EH (cell line): ENCODE data around the gene CLEC16A.

Source experiments
- DNase-seq: peaks from one replicate; pipeline ENCODE4 v3.0.0-alpha.2; 2015; ENCODE audit warnings: low read depth

Gene CLEC16A

DNA sequence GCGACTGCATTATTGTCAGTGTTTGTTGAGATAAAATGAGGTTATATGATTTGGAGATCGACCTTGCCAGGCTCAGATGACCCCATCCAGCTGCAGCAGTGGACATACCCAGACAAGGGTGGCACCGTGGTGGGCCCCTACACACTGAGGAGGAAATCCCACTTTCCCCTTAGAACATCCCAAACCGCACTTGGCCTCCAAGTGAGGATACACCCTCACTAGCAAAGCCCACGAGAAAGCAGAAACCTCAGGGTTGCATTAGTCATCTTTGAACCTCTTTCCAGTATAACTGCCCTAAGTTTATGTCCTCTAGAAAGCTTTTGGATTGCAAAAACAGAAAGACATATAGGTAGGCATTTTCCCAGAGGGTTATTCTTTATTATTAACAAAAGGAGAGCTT, 101.5 kb downstream of the CLEC16A start:
- peak; percentile 55 for DNase-seq

DNA sequence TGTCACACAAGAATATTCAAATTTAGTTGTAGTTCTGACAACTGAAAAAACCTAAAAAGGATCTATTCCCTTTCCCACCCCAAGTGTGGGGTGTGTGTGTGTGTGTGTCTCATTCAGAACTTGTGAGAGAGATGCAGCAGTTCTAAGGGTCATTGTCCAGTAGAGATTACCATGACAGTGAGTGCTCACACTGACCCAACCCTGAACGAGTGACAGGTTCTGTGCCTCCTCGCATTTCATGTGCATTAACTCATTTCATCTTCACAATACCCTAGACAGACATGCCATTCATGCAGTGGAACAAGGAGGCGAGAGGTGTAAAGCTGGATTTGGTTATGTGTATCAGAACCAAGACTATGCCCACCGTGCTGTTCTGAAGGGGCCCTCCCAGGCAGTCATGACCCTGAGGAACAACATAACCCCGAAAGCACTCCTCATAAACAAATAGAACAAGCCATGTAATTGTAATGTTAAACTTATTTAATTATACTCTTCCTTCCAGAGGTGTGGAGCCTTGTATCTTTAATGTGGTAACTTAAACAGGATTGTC, 102.1 kb downstream of the CLEC16A start:
- no peak for DNase-seq

DNA sequence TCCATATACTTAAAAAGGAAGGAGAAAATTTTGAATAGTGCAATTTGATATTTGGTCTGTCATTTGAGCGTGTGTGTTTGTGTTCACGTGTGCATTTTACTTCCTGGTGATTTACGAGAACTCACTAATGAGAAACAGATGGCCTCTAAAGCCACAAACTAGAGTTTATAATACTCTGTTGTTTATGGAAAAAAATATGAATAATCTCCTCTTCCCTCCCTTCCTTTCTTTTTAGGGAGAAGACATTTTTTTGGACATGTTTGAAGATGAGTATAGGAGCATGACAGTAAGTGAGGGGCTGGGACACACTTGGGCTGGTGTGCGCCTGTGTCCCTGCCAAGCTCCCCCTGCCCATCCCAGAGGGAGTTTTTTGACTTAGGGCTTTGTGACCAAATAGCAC, 102.7 kb downstream of the CLEC16A start:
- peak; percentile 89 for DNase-seq

DNA sequence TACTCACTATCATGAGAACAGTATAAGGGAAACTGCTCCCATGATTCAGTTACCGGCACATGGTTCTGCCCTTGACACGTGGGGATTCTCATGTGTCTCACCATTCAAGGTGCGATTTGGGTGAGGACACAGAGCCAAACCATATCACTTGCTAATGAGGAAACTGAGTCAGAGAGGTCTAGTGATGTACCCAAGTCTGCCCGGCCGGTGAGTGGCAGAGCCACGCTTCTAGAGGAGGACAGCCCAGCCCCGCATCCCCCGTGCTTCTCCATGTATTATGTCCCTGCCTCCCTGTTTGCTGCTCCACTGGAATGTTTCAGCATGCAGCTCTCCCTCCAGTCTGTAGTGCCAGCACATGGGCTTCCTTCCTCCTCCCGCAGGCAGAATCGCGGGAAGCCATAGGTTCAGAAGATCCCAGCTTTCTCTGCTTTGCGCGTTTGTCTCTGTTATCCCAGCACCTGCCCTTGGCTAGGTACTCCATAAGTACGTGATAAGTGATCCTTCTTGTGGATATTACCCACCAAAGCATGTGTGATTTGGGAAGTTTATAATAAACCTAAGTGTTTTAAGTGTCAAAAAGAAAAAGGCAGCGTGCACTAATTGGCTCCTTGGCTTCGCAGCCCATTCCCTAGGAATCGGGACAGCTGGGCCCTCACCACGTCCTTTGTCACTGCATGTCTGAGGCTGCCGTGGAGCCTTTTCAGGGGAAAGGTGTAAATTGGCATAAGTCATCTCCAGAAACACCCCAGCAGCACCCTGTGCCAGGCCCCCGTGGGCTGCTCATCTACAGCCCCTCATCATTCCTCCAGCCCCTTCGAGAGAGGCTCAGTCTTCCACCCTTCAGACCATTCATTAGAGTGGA, 103.8 kb downstream of the CLEC16A start:
- DNase-seq: no peak

DNA sequence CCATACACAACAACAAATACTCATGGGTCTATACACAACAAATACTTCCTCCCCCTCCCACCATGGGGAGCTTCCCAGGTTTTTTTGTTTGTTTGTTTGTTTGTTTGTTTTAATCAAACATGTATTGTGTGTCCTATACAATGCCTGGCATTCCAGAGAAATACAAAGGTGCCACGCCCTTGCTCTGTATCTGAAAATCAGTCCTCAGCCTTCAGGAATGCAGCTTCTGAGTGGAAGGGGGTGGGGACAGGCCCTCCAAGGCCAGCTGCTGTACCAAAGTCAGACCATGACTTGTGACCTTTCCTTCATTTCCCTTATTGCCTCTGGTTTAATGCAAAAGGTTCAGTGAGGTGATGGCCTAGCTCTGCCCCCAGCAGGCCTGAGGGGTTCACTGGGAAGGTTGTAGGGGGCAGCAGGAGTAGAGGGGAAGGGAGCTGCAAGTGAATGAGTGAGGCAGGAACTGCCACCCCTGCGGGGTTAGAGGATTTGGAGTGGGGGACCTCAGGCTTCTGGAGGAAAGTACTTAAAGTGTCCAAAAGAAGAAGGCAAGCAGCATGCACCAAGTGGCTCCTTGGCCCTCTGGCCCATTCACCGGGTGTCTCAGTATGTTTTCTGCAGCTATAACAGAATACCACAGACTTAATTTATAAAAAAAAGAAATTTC, 105.2 kb downstream of the CLEC16A start:
- DNase-seq: peak; percentile 48

DNA sequence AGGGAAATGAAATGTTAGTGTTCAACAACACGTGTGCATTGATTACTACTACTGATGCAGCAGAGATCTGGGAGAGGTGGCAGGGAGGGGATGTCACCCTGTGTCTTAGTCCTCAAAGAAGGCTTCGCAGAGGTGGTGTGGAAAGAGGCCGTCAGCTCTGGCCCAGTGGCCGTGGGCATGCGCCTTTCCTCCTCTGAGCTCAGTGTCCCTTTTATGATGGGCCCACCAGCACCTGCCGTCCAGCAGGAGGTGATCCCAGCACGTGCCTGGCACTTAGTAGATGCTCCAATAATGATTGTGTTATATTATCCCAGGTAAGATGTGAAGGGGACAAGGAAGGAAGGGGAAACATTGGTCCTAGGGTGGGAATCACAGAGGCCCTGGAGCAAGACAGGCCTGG, 106.2 kb downstream of the CLEC16A start:
- DNase-seq: no peak

DNA sequence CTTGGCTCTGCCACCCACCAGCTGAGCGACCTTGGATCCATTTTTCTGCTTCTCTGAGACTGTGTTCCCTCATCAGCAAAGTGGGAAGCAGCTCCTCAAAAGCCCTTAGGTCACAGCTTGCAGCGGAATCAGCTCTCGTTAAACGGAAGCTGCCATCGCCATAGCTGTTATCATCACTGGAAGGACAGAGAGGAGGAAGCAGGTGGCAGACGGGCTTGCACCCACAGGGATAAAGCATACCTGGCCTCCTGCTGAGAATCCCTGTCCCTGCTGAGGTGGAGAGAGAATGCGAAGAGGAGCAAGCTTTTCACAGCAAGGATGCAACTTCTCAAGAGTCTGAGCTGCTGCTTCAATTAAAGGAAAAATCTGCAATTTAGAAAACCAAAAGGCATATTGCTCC, 106.6 kb downstream of the CLEC16A start:
- DNase-seq: no peak

DNA sequence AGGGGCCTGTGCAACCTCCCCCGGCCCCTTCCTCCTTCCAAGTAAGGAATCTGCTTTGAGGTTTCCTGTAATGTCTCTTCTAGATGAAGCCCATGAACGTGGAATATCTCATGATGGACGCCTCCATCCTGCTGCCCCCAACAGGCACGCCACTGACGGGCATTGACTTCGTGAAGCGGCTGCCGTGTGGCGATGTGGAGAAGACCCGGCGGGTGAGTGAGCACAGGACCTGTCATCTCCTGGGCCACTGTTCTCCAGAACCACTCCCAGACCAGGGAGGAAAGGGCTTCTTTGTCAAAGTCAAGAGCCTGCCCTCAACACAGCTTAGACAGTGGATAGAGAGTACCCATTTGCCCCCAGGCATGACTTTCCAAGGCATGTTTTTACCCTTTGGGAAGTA, 107.1 kb downstream of the CLEC16A start:
- no peak for DNase-seq

DNA sequence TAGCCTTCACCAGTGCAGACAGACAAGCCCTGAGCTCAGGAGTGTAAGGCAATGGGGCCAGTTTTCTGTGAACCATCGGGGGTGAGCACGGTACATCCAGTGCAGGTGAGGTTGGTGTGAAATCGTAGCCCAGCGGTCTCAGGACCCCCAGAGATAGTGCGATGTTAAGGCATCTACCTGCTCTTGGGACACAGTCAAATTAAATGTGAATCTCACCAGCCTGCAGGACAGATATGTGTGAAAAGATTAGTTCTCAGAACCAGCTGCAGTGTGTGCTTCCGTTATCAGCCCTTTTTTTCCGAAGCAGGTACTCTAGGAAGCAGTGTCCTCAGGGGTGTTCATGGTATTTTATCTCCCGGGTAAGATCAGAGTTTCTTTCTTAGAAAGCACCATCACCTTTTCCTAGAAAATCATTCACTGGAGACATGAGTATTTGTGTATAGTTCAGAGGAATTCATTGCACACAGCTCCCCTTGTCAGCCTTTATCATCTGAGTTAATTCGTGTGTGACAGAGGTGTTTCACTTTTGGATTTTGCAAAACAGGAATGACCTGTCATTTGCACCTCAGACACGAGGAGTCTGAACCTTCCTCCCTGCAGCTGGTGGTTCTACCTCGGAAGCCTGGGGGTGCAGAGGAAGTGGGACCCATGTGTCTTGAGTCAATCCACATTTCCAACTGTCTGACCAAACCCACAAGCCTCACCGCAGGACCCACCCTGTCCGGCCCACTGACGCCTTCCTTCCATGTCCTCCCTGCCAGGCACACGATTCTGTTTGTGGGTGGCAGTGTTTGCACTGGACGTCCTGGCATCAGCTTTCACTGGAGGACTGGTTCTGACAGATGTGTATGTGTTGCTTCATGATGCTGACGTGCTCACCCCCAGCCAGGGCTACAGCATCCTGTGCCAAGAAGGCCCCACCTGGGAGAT, 107.8 kb downstream of the CLEC16A start:
- DNase-seq: no peak

DNA sequence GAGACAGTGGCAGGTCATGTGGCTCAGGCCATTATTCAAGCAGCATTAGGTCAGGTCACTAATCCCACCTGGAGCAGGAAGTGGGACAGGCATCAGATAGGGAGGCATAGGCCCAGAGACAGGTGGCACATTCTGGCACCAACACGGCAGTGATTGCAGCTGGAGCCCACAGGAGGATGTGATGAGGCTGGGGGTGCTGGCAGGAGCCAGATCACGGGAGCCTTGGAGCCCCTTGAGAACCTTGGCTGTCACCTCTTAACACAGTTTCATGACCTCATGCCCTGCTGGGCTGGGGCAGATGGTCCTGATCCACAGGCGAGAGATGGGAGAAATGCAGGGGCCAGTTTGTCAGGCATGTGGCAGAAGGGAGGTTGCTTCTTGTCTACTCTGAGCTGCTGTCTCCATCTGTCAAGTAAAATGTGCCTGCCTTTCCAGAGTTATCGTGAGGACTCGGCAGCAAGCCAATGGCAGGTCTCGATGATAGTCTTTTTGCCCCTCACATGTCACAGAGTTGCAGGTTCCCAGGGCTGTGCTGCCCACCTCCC, 109.6 kb downstream of the CLEC16A start:
- DNase-seq: no peak

DNA sequence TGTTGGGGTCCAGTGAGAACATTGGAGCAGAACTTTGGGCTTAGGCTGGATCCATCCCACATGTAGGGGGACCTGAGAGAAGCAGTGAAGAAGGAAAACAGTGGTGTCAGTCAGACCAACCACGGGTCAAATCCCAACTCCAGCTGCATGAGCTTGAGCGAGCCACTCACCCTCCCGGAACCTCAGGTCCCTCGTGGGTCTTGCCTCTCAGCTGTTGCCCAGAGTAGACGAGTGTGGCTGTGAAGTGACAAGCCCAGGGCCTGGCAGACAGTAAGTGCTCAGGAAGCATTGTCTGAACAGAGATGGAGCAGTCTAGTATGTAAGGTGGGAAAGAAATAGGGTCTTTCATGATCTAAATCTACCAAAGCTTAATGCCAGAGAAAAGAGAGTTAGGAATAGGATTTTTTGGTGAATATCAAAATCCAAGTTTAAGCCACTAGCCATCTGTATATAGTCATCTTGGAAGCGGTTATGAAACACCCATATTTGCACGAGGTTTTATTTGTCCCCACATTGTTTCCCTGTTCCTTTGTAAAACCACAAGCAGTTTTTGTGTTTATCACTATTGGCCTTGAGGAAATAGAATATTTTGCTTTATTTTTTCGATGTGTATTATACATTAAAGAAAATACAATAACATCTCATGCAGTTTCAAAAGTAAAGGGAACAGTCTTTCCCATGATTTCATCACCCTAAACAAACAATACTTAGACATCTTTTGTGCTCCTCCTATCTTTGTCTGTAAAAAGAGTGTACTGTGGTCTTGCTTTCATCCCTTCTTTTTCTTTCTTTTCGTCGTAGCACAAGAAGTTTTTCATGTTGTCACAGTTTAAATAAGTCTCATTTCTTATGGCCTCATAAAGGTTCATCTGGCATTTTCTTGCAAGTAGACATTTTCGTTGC, 112.0 kb downstream of the CLEC16A start:
- DNase-seq: peak; percentile 43

DNA sequence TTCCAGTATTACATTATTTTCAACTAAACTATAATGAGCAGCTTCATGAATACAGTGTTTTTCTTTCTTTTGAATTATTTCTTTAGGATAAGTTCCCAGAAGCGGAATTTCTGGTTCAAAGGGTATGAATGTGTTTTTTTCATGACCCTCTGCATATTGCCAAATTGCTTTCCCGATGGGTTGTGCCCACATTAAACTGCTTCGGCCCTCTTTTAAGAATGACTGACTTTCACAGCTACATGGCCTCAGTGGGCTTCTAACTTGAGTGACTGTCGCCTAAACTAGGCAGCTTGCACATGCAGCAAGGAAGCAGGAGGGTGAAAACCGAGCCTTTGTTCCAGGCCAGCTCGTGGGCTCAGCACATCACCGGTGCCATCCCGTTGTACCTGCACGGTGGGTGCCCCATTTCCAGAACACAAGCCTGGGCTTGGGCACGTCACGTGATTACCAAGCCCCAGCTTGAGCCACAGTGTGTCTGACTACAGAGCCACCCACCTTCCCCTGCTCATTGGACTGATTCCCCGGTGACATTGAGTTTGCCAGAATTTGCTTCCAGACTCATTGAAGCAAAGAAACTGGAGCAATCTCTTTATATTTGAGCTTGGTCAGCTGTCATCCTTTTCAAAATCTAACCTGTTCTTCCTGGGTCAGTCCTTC, 112.8 kb downstream of the CLEC16A start:
- DNase-seq: no peak

DNA sequence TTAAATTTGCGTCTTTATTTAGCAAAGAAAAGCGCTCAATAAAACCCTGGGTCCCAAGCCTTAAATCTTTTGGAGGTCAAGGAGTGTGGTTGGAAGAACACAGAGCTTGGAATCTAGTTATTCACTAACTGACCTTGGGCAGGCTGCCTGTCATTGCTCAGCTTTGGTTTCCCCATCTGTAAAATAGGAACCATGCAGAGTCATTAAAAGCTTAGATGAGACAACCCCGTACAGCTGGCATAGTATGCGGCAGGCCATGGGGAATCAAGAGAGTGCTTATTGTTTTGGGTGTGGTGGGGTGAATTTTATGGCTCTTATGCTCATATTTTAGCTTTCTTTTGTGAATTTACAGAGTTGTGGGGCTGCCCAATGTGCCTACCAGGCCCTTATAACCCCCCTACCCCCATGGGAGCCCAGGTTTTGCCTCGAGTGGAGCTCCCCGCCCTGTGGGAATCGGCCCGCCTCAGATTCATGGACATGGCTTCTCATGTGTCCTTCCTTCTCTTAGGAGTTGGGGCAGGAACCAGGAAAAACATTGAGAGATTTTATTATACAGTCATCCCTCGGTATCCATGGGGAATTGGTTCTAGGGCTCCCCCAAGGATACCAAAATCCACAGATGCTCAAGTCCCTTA, 113.5 kb downstream of the CLEC16A start:
- DNase-seq: no peak

DNA sequence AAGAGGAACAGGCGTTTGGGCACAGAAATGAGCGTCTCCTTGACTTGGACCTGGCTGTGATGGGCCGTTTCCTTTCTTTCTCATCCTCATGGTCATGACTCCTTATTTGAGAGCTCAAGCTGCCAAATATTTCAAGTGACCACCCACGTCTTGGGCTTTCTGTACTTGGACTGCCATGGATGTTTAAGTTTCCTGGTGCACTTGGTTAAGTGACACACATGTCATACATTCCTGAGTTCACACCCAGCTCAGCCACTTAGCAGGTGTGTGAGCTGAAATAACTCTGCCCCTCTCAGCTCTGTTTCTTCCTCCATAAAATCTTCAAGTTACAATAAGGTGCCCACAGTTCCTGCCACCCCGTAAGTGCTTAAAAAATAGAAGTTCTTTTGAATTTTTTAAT, 114.5 kb downstream of the CLEC16A start:
- no peak for DNase-seq

DNA sequence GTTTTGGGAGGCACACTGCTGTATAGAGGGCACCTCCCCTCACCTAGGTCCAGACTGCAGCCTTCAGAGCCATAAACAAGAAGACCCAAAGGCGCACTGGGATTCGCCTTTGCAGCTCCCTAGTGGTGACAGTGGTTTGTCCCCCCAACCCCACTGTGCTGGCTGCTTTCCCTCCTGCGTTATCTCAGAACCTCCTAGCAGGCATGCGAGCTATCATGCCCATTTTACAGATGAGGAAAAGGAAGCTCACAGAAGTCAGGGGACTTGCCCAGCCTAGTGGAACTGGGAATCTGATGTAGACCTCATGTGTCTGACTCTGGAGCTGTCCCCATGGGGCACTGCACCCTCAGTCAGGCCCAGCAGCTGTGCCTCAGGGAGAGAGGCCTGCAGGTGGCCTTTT, 115.2 kb downstream of the CLEC16A start:
- DNase-seq: no peak

DNA sequence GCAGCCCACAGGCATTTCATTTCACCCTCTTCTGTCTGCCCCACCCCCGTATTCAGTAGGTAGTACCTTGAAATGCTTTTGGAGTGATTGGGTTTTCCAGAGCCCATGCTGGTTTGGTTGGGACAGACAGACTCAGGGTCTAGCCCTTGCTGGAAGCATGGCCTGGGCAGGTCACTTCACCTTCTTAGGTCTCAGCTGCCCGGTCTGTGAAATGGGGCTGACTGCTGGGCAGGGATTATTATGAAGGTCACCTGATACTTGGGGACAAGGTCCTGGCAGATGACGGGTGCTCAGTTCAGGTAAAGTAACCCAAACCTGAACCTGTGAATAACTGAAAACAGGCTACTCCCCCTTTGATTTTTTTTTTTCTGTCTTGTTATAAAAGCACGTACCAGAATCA, 116.0 kb downstream of the CLEC16A start:
- no peak for DNase-seq

DNA sequence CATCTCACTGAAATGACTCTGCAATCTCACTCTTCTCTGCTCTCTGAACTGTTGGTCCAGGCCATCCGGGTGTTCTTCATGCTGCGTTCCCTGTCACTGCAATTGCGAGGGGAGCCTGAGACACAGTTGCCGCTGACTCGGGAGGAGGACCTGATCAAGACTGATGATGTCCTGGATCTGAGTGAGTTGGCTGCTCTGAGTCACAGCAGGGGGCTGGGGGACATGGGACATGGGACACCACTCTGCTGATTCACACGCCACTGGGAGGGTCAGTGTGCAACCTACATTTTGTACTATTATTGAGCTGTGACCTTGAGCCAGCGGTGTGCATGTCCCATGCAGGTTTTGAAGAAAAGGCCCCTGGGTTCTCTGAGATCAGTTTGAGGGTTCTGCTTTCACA, 116.5 kb downstream of the CLEC16A start:
- no peak for DNase-seq

DNA sequence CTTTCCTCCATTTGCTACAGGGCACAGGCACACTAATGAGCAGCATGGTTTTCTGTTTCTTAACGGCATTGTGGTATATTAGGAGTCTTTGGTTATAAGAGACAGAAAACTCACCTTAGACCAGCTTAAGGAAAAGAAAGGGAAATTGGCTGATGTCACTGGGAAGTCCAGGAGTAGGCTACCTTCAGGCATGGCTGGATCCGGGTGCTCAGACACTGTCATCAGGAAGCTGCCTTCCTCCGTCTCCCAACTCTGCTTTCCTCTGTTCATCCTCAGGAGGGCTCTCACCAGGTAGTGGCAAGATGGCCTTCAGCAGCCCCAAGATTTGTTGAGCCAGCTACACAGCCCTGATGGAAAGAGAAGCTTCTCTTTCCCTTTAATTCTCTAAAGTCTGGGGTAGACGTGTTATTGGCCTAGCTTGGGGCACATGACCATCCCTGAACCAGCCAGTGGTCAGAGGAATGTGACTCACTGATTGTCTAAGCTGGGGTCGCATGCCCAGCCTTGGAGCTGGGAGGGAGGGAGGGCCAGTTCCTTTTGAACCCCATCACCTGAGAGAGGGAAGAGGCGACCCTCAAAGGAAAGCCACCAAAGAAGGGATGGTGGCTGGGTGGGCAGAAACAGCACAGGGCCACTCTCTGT, 117.4 kb downstream of the CLEC16A start:
- DNase-seq: no peak

DNA sequence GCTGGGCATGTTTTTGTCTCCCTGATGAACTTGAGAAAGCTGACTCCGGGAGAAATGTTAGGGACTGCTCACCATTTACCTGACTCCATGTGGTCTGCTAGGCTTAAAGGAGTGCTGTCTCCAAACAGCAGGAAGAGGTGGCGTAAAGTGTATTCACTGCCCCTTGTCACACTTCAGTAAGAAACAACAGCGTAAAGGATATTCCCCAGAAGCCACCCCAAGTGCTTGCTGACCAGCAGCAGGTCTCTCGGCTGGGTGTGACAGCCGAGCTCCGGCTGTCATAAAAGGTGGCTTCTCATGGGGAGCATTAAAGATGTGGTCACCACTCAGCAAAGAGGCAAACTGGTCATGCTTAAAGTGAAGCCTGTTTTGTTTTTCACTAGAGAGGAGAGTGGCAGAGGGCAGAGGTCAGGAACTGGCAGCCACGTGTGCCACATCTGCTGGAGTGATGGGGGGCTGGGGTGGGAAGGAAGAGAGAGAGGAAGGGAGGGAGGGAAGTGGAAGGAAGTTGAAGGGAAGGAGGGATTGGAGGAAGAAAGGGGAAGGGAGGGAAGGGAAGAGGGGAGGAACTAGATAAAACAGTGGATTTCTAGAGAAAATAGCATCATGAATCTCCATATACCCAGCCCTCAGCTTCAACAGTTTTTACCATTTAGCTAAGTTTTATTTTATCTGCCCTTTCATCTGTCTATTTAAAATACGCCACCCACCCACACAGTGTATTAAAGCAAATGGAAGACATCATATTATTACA, 119.3 kb downstream of the CLEC16A start:
- no peak for DNase-seq
